Left hindlimb (tissue), 1 donor: ENCODE results near the gene KCNJ18.
"Not testable (repeated sequence)": the region's sequence is repeated elsewhere in the genome, so short reads cannot be mapped to it uniquely, and the experiment has no call there.

Experiments
- DNase-seq: peaks from one replicate; pipeline ENCODE4 v3.0.0-alpha.2; 2018

Gene KCNJ18

GRCh38 chr17:21705021-21705601 lies 12.8 kb downstream of the KCNJ18 start:
- no peak for DNase-seq

- not testable (repeated sequence) for DNase-seq
Observed at GRCh38 chr17:21705746-21706145, 13.4 kb downstream of the KCNJ18 start.

- DNase-seq, result not testable (repeated sequence)
Observed at GRCh38 chr17:21706546-21706945, 14.2 kb downstream of the KCNJ18 start.

GRCh38 chr17:21707131-21707530 lies 14.8 kb downstream of the KCNJ18 start:
- DNase-seq, result not testable (repeated sequence)

- DNase-seq, result not testable (repeated sequence)
Observed at GRCh38 chr17:21707711-21708611, 15.6 kb downstream of the KCNJ18 start.

- not testable (repeated sequence) for DNase-seq
Observed at GRCh38 chr17:21708612-21709535, 16.6 kb downstream of the KCNJ18 start.

- DNase-seq, result not testable (repeated sequence)
Observed at GRCh38 chr17:21709994-21710393, 17.7 kb downstream of the KCNJ18 start.

GRCh38 chr17:21710486-21710885 lies 18.2 kb downstream of the KCNJ18 start:
- not testable (repeated sequence) for DNase-seq

GRCh38 chr17:21711182-21711581 lies 18.9 kb downstream of the KCNJ18 start:
- no peak for DNase-seq

- not testable (repeated sequence) for DNase-seq
Observed at GRCh38 chr17:21713020-21713419, 20.7 kb downstream of the KCNJ18 start.

- not testable (repeated sequence) for DNase-seq
Observed at GRCh38 chr17:21713631-21714030, 21.3 kb downstream of the KCNJ18 start.

- DNase-seq, result not testable (repeated sequence)
Observed at GRCh38 chr17:21714676-21715075, 22.4 kb downstream of the KCNJ18 start.

- DNase-seq, result not testable (repeated sequence)
Observed at GRCh38 chr17:21715877-21716276, 23.6 kb downstream of the KCNJ18 start.

GRCh38 chr17:21718971-21719370 lies 26.6 kb downstream of the KCNJ18 start:
- DNase-seq, result not testable (repeated sequence)

- DNase-seq, result not testable (repeated sequence)
Observed at GRCh38 chr17:21719511-21720226, 27.3 kb downstream of the KCNJ18 start.

GRCh38 chr17:21720566-21720965 lies 28.2 kb downstream of the KCNJ18 start:
- DNase-seq, result not testable (repeated sequence)

GRCh38 chr17:21722268-21722667 lies 29.9 kb downstream of the KCNJ18 start:
- DNase-seq, result not testable (repeated sequence)

- not testable (repeated sequence) for DNase-seq
Observed at GRCh38 chr17:21724216-21725006, 32.1 kb downstream of the KCNJ18 start.

GRCh38 chr17:21731076-21731475 lies 38.8 kb downstream of the KCNJ18 start:
- DNase-seq, result not testable (repeated sequence)

- not testable (repeated sequence) for DNase-seq
Observed at GRCh38 chr17:21733931-21734330, 41.6 kb downstream of the KCNJ18 start.

GRCh38 chr17:21735814-21736213 lies 43.5 kb downstream of the KCNJ18 start:
- not testable (repeated sequence) for DNase-seq
